Stomach smooth muscle (tissue), 2 donors: Measurements from ENCODE around the gene ACBD5.
A peak's percentile ranks its signal among the peaks of the same experiment; 100 is the strongest.
"Not testable (repeated sequence)": the region's sequence is repeated elsewhere in the genome, so short reads cannot be mapped to it uniquely, and the experiment has no call there.

Experiments
- H3K27ac ChIP-seq: one replicate; pipeline ENCODE4 v1.7.0; 2013; ENCODE audit warnings: mild to moderate bottlenecking, low read length, inconsistent platforms
- H3K27me3 ChIP-seq, 2 donors: one replicate each; pipeline ENCODE4 v1.7.0; 2013; ENCODE audit warnings: low read length in 2 of 2; ENCODE audit not compliant: insufficient read depth in 2 of 2, control insufficient read depth in 1 of 2
- H3K36me3 ChIP-seq, 2 donors: one replicate each; pipeline ENCODE4 v1.7.0; 2013; ENCODE audit warnings: low read length in 2 of 2; ENCODE audit not compliant: control insufficient read depth in 2 of 2, insufficient read depth in 2 of 2
- H3K4me1 ChIP-seq: one replicate; pipeline ENCODE4 v1.7.0; 2013; ENCODE audit warnings: low read length; ENCODE audit not compliant: control insufficient read depth, insufficient read depth
- H3K4me3 ChIP-seq, 2 donors: one replicate each; pipeline ENCODE4 v1.7.0; 2013; ENCODE audit warnings: low read length in 2 of 2
- H3K9ac ChIP-seq, 2 donors: one replicate each; pipeline ENCODE4 v1.7.0; 2013; ENCODE audit warnings: low read length in 2 of 2, mild to moderate bottlenecking in 1 of 2
- H3K9me3 ChIP-seq, 2 donors: one replicate each; pipeline ENCODE4 v1.7.0; 2013; ENCODE audit warnings: low read length in 2 of 2; ENCODE audit not compliant: control insufficient read depth in 2 of 2
- donor health status: healthy.
- donor health status: Pancreatic carcinoma.

ACBD5 gene

GRCh38 chr10:27197980-27198620 is 42.5 kb downstream of the ACBD5 start:
- no peak overlapping the region for H3K27ac ChIP-seq

DNA sequence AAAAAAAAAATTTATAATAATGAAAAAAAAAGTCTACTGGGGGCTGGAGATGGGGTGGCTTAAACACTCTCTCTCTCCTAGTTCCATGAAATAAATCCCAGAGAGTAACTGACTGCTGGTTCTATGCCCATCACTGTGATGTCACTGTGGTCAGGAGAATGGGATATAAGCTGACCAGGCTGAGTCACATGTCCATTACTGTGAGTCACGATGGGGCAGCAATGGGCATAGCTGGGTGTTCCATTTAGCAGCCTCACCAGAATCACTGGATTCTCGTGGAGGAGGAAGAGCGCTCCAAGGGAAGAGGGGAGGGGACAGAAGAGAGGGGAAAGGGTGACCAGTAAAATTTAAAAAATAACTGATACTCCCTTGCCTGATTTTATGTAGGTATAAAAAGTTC is 48.3 kb downstream of the ACBD5 start:
- Histone ChIP-seq H3K4me3 (no peak overlapping the region), H3K36me3 (no peaks in the 10 kb centered on the region), H3K9me3 (no peaks in the 10 kb centered on the region), H3K9ac (no peak overlapping the region), H3K27me3 (no peaks in the 10 kb centered on the region), H3K27ac (no peak overlapping the region), H3K4me1 (no peaks in the 10 kb centered on the region)

More at GRCh38 chr10:27197980-27198620, 42.5 kb downstream of the ACBD5 start:
- H3K9me3 ChIP-seq: no peaks in the 10 kb centered on the region
- no peaks in the 10 kb centered on the region for H3K4me1 ChIP-seq
- no peaks in the 10 kb centered on the region for H3K27me3 ChIP-seq
- H3K9ac ChIP-seq: no peak overlapping the region
- H3K36me3 ChIP-seq: peaks cover 2 to 7% of the 10 kb centered on the region in 2 donors
- H3K4me3 ChIP-seq: no peak overlapping the region

GRCh38 chr10:27190508-27190907 is 50.1 kb downstream of the ACBD5 start:
- no peak overlapping the region for H3K9ac ChIP-seq
- H3K27ac ChIP-seq: no peak overlapping the region
- no peak overlapping the region for H3K4me3 ChIP-seq
- H3K9me3 ChIP-seq: no peaks in the 10 kb centered on the region
- peaks cover 2 to 4% of the 10 kb centered on the region in 2 donors for H3K36me3 ChIP-seq
- no peaks in the 10 kb centered on the region for H3K4me1 ChIP-seq
- no peaks in the 10 kb centered on the region for H3K27me3 ChIP-seq

DNA sequence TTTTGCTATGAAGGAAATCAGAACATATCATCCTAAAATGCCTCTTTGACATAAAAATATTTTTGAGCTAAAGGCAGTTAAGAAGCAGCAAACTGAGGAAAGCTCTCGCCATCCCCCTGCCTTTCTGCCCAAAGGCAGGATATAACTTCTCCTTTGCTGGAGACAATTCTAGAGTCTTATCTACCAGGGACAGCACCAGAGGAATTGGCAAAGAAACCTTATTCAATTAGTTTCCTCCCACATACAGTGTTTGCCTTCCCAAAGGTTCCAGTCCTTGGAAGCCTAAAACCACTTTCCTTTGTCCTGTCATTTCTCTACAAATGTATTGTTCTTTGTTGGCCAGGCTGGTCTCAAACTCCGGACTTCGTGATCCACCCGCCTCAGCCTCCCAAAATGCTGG is 51.7 kb downstream of the ACBD5 start:
- H3K27me3 ChIP-seq: no peaks in the 10 kb centered on the region
- no peak overlapping the region for H3K27ac ChIP-seq
- no peak overlapping the region for H3K9ac ChIP-seq
- H3K9me3 ChIP-seq: no peaks in the 10 kb centered on the region
- peaks cover 5 to 7% of the 10 kb centered on the region in 2 donors for H3K36me3 ChIP-seq
- no peaks in the 10 kb centered on the region for H3K4me1 ChIP-seq
- H3K4me3 ChIP-seq: no peak overlapping the region

DNA sequence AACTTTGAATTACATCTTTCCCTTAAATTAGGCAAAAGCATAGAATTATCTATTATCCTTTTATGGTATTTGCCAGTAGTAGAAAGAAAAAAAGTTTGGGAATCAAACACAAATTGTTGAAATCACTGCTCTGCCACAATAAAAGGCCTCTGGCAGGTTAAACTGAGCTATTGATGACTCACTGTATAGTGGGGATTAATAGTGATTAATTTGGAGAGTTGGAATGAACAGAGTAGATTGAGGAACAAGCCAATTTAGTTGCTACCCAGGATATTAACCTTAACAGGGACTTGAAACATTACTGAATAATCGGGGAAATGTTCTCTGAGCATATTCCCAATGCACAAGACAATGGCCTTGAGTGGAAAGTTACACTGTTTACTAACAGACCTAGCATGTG is 52.3 kb downstream of the ACBD5 start:
- H3K36me3 ChIP-seq: peaks cover 8 to 9% of the 10 kb centered on the region in 2 donors
- no peaks in the 10 kb centered on the region for H3K27me3 ChIP-seq
- H3K4me3 ChIP-seq: no peak overlapping the region
- H3K27ac ChIP-seq: no peak overlapping the region
- no peaks in the 10 kb centered on the region for H3K4me1 ChIP-seq
- no peak overlapping the region for H3K9ac ChIP-seq
- H3K9me3 ChIP-seq: no peaks in the 10 kb centered on the region

DNA sequence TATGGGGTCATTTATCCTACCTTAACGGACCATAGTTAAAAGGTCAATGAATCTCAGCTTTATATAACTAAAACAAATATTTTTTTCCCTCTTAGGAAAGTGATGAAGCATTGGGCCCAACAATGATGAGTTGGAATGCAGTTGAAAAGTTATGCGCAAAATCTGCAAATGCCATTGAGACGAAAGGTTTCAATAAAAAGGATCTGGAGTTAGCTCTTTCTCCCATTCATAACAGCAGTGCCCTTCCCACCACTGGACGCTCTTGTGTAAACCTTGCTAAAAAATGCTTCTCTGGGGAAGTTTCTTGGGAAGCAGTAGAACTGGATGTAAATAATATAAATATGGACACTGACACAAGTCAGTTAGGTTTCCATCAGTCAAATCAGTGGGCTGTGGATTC is 70.7 kb downstream of the ACBD5 start:
- no peaks in the 10 kb centered on the region for H3K4me1 ChIP-seq
- no peaks in the 10 kb centered on the region for H3K27me3 ChIP-seq
- no peak overlapping the region for H3K4me3 ChIP-seq
- H3K9me3 ChIP-seq: no peaks in the 10 kb centered on the region
- peaks cover 15 to 18% of the 10 kb centered on the region in 2 donors for H3K36me3 ChIP-seq
- H3K27ac ChIP-seq: no peak overlapping the region
- no peak overlapping the region for H3K9ac ChIP-seq

DNA sequence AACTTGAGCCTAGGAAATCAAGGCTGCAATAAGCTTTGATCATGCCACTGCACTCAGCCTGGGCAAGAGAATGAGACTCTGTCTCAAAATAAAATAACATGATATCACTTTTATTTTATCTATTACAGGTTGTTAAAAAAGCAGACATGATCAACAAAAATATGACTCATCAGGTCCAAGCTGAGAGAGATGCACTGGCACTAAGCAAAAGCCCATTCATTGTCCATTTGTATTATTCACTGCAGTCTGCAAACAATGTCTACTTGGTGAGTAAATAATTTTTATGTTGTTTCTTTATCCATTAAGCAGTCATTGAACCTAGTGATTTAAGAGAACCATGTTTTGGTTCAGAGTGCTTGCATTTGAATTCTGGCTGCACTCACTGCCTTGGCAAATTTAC is 82.2 kb downstream of the ACBD5 start:
- Histone ChIP-seq H3K36me3 (peaks cover 6% of the 10 kb centered on the region in 2 donors), H3K9me3 (no peaks in the 10 kb centered on the region), H3K4me3 (no peak overlapping the region), H3K9ac (no peak overlapping the region), H3K27ac (no peak overlapping the region), H3K27me3 (no peaks in the 10 kb centered on the region), H3K4me1 (peaks cover 6% of the 10 kb centered on the region)

GRCh38 chr10:27157150-27157549 is 83.4 kb downstream of the ACBD5 start:
- Histone ChIP-seq H3K4me3 (no peak overlapping the region), H3K27ac (no peak overlapping the region), H3K4me1 (peaks cover 6% of the 10 kb centered on the region), H3K27me3 (no peaks in the 10 kb centered on the region), H3K36me3 (peaks cover 6% of the 10 kb centered on the region in 2 donors), H3K9ac (no peak overlapping the region), H3K9me3 (no peaks in the 10 kb centered on the region)

DNA sequence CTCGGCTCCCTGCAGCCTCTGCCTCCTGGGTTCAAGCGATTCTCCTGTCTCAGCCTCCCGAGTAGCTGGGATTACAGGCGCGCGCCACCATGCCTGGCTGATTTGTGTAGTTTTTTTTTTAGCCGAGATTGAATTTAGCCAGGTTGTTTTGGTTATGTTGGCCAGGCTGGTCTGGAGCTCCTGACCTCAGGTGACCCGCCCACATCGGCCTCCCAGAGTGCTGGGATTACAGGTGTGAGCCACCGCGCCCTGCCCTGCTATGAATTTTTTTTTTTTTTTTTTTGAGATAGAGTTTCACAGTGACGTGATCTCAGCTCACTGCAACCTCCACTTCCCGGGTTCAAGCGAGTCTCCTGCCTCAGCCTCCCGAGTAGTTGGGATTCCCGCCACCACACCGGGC is 84.0 kb downstream of the ACBD5 start:
- H3K9ac ChIP-seq, H3K4me1 ChIP-seq, H3K27me3 ChIP-seq, H3K9me3 ChIP-seq, H3K27ac ChIP-seq, H3K36me3 ChIP-seq: not testable (repeated sequence)
- peak overlapping the region in 1 of 2 donors; percentile 100 for H3K4me3 ChIP-seq

GRCh38 chr10:27155066-27155754 is 85.4 kb downstream of the ACBD5 start, which contains the start of gene MASTL:
Gene MASTL, plus strand, starts transcription at chr10:27155352. Its CDS starts 75 bp downstream, at chr10:27155427.
- H3K27ac ChIP-seq: peak within 1 kb of the TSS; percentile 100
- H3K9me3 ChIP-seq: no peaks in the 10 kb centered on the region
- no peaks in the 10 kb centered on the region for H3K27me3 ChIP-seq
- peak within 1 kb of the TSS; percentile 93 to 100 for H3K4me3 ChIP-seq
- peaks cover 5 to 6% of the 10 kb centered on the region in 2 donors for H3K36me3 ChIP-seq
- peak within 1 kb of the TSS; percentile 100 for H3K9ac ChIP-seq
- peaks cover 6% of the 10 kb centered on the region for H3K4me1 ChIP-seq

DNA sequence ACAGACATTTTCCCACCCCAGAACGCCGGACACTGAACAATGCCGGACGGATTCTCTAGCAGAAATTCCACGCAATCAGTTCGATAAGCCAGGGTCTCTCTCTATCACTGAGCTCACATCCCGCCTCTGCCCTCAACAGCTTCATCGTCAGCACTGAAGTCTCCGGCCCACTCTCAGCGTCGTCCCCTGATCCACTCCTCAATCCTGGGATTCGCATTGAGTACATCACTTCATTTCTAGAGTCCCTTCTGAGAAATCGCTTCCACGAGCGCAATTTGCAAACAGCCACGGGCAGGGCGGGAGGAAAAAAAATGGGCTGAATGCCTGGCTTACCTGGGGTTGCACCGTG is 86.8 kb downstream of the ACBD5 start:
- Histone ChIP-seq H3K4me3 (peak overlapping the region; percentile 93 to 100), H3K4me1 (peaks cover 6% of the 10 kb centered on the region), H3K36me3 (peaks cover 1 to 4% of the 10 kb centered on the region in 2 donors), H3K27me3 (no peaks in the 10 kb centered on the region), H3K27ac (peak overlapping the region; percentile 100), H3K9ac (peak overlapping the region; percentile 100), H3K9me3 (no peaks in the 10 kb centered on the region)
